Measurements from ENCODE around the gene GPR150. TPM values are rescaled to one million over a fixed set of nuclear protein-coding genes. Genes with fewer than 3 reads are reported as not detected.

The GPR150 gene
- total RNA-seq, 1 donor from 2014 or later: not detected

GRCh38 chr5:95647886-95648860 is 28.3 kb downstream of the GPR150 start:
- DNase-seq (ENCODE audit: low spot score in 2 of 2) (no peak), FAIRE-seq (no peak)

GRCh38 chr5:95649274-95649673 is 29.4 kb downstream of the GPR150 start:
- DNase-seq (ENCODE audit: low spot score in 2 of 2) (no peak), FAIRE-seq (no peak)

- no peak for FAIRE-seq
- no peak for DNase-seq (ENCODE audit: low spot score in 2 of 2)
These were observed 30.1 kb downstream of the GPR150 start for GRCh38 chr5:95649842-95650620.

GRCh38 chr5:95652849-95653248 is 33.0 kb downstream of the GPR150 start:
- no peak for FAIRE-seq
- no peak for DNase-seq (ENCODE audit: low spot score in 2 of 2)

GRCh38 chr5:95654196-95654595 is 34.3 kb downstream of the GPR150 start:
- DNase-seq (ENCODE audit: low spot score in 2 of 2) (no peak), FAIRE-seq (peak; percentile 15)

- DNase-seq (ENCODE audit: low spot score in 2 of 2): no peak
- FAIRE-seq: no peak
These were observed 35.7 kb downstream of the GPR150 start for GRCh38 chr5:95655575-95655974.

- FAIRE-seq: no peak
- no peak for DNase-seq (ENCODE audit: low spot score in 2 of 2)
These were observed 40.2 kb downstream of the GPR150 start for GRCh38 chr5:95660060-95660459.

GRCh38 chr5:95662946-95663345 is 43.1 kb downstream of the GPR150 start:
- DNase-seq (ENCODE audit: low spot score in 2 of 2) (no peak), FAIRE-seq (no peak)

- DNase-seq (ENCODE audit: low spot score in 2 of 2) (peak in 1 of 2 donors; percentile 22), FAIRE-seq (peak; percentile 83)
These were observed 44.4 kb downstream of the GPR150 start for GRCh38 chr5:95664204-95664786.

- no peak for DNase-seq (ENCODE audit: low spot score in 2 of 2)
- no peak for FAIRE-seq
These were observed 47.3 kb downstream of the GPR150 start for GRCh38 chr5:95667061-95667618.

- DNase-seq (ENCODE audit: low spot score in 2 of 2) (no peak), FAIRE-seq (no peak)
These were observed 47.8 kb downstream of the GPR150 start for GRCh38 chr5:95667678-95668077.

GRCh38 chr5:95668216-95668615 is 48.3 kb downstream of the GPR150 start:
- FAIRE-seq: no peak
- no peak for DNase-seq (ENCODE audit: low spot score in 2 of 2)

- FAIRE-seq: no peak
- no peak for DNase-seq (ENCODE audit: low spot score in 2 of 2)
These were observed 48.8 kb downstream of the GPR150 start for GRCh38 chr5:95668728-95669127.

GRCh38 chr5:95669540-95669939 is 49.7 kb downstream of the GPR150 start:
- DNase-seq (ENCODE audit: low spot score in 2 of 2) (peak in 1 of 2 donors; percentile 38), FAIRE-seq (no peak)

GRCh38 chr5:95669985-95670384 is 50.1 kb downstream of the GPR150 start:
- FAIRE-seq (no peak), DNase-seq (ENCODE audit: low spot score in 2 of 2) (no peak)

- FAIRE-seq: no peak
- DNase-seq (ENCODE audit: low spot score in 2 of 2): no peak
These were observed 50.7 kb downstream of the GPR150 start for GRCh38 chr5:95670568-95670967.

Other genes with a start within 250 kb of the GPR150 start
- gene FAM81B, start 228.7 kb upstream of the GPR150 start, total RNA-seq: not detected
- 152 TPM for gene SKIC3, start 65.1 kb upstream of the GPR150 start, total RNA-seq
- gene ARSK, start 65.0 kb upstream of the GPR150 start, total RNA-seq: 13.0 TPM
- gene RFESD, start 26.7 kb downstream of the GPR150 start, total RNA-seq: 1.2 TPM
- gene SPATA9, start 62.9 kb downstream of the GPR150 start, total RNA-seq: 0.82 TPM
- 312 TPM for gene RHOBTB3, start 111.2 kb downstream of the GPR150 start, total RNA-seq
- 9.8 TPM for gene GLRX, start 202.6 kb downstream of the GPR150 start, total RNA-seq